Hepatocyte (in vitro differentiated cells): ENCODE data around the gene C10orf120.

Experiments
- EZH2 ChIP-seq: fragments of 200-600 bp; sonication (generic); IDR thresholded peaks from 2 replicates; pipeline ENCODE4 v1.6.1; 2016; ENCODE audit warnings: antibody characterized with exemption, mild to moderate bottlenecking, borderline replicate concordance
- EZH2phosphoT487 ChIP-seq: fragments of 200-600 bp; sonication (generic); IDR thresholded peaks from one replicate; pipeline ENCODE4 v1.6.1; 2018; ENCODE audit warnings: antibody characterized with exemption, mild to moderate bottlenecking, low read depth, moderate library complexity; ENCODE audit not compliant: unreplicated experiment, severe bottlenecking
- TF ChIP-seq, protein P1 (sequence below): fragments of 200-600 bp; sonication (generic); IDR thresholded peaks from 2 replicates; pipeline ENCODE4 v1.5.1; 2016; ENCODE audit warnings: antibody characterized with exemption, mild to moderate bottlenecking; ENCODE audit not compliant: poor library complexity

DNA sequence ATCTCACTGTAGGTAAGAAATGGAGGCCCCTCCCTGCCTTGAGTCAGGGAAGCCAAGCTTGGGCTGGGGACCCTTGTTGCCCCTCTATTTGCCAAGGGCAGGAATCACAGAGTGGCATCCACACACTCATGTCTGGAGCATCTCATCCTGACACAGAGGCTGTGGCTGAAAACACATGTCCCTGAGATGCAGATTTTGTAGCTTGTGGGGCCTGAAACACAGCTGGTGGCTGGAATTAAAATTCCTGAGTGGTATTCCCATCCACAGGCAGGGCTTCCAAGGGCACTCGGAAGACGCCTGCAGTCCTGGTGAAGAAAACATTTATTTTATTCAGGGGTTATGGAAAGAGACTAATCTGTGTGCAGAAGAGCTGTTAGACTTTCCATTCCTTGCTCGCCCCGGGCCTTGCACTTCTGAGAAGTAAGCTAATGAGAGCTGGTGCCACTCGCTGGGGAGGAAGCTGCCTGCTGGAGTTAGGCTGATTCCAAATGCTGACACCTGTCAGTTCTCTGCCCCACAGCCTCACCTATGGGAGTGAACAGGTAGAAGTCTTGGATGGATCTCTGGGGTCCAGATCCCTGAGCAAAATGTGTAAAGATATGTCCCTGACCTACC is 36.0 kb downstream of the C10orf120 start:
- TF ChIP-seq, protein P1, sequence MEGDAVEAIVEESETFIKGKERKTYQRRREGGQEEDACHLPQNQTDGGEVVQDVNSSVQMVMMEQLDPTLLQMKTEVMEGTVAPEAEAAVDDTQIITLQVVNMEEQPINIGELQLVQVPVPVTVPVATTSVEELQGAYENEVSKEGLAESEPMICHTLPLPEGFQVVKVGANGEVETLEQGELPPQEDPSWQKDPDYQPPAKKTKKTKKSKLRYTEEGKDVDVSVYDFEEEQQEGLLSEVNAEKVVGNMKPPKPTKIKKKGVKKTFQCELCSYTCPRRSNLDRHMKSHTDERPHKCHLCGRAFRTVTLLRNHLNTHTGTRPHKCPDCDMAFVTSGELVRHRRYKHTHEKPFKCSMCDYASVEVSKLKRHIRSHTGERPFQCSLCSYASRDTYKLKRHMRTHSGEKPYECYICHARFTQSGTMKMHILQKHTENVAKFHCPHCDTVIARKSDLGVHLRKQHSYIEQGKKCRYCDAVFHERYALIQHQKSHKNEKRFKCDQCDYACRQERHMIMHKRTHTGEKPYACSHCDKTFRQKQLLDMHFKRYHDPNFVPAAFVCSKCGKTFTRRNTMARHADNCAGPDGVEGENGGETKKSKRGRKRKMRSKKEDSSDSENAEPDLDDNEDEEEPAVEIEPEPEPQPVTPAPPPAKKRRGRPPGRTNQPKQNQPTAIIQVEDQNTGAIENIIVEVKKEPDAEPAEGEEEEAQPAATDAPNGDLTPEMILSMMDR, result no peak
- TF ChIP-seq EZH2phosphoT487 (no peak), EZH2 (no peak)
